Globus pallidus (tissue), 1 donor: ENCODE results near the gene EYS.

Experiments
- DNase-seq: peaks from one replicate; pipeline ENCODE4 v3.0.0-alpha.2; 2015; ENCODE audit warnings: low spot score

Gene EYS

GRCh38 chr6:64238071-64238470, 1469.0 kb downstream of the EYS start:
- DNase-seq: no peak

GRCh38 chr6:64233746-64234145, 1473.3 kb downstream of the EYS start:
- DNase-seq: no peak

GRCh38 chr6:64231928-64232327, 1475.1 kb downstream of the EYS start:
- DNase-seq: no peak

- DNase-seq: no peak
Measured at GRCh38 chr6:64230530-64230929, 1476.5 kb downstream of the EYS start.

GRCh38 chr6:64227863-64228262, 1479.2 kb downstream of the EYS start:
- DNase-seq: no peak

- no peak for DNase-seq
Measured at GRCh38 chr6:64225503-64225902, 1481.5 kb downstream of the EYS start.

- no peak for DNase-seq
Measured at GRCh38 chr6:64224819-64225218, 1482.2 kb downstream of the EYS start.

- DNase-seq: no peak
Measured at GRCh38 chr6:64221776-64222175, 1485.2 kb downstream of the EYS start.

GRCh38 chr6:64220801-64221200, 1486.2 kb downstream of the EYS start:
- DNase-seq: no peak

- DNase-seq: no peak
Measured at GRCh38 chr6:64217721-64218620, 1489.1 kb downstream of the EYS start.

GRCh38 chr6:64214373-64214772, 1492.7 kb downstream of the EYS start:
- DNase-seq: no peak

- no peak for DNase-seq
Measured at GRCh38 chr6:64213697-64214096, 1493.3 kb downstream of the EYS start.

- no peak for DNase-seq
Measured at GRCh38 chr6:64197246-64197645, 1509.8 kb downstream of the EYS start.

- DNase-seq: no peak
Measured at GRCh38 chr6:64186592-64186991, 1520.4 kb downstream of the EYS start.

GRCh38 chr6:64185621-64186020, 1521.4 kb downstream of the EYS start:
- no peak for DNase-seq

- DNase-seq: no peak
Measured at GRCh38 chr6:64175296-64175695, 1531.7 kb downstream of the EYS start.

- DNase-seq: no peak
Measured at GRCh38 chr6:64170316-64170715, 1536.7 kb downstream of the EYS start.

- no peak for DNase-seq
Measured at GRCh38 chr6:64160486-64160885, 1546.5 kb downstream of the EYS start.

- no peak for DNase-seq
Measured at GRCh38 chr6:64155063-64155462, 1552.0 kb downstream of the EYS start.

- DNase-seq: no peak
Measured at GRCh38 chr6:64146876-64147275, 1560.2 kb downstream of the EYS start.

GRCh38 chr6:64146094-64146493, 1560.9 kb downstream of the EYS start:
- DNase-seq: no peak

- DNase-seq: no peak
Measured at GRCh38 chr6:64145658-64146057, 1561.4 kb downstream of the EYS start.

GRCh38 chr6:64143101-64143500, 1563.9 kb downstream of the EYS start:
- DNase-seq: no peak

GRCh38 chr6:64141680-64142079, 1565.3 kb downstream of the EYS start:
- DNase-seq: no peak
